Stimulated activated CD8-positive, alpha-beta memory T cell treated with anti-CD3 and anti-CD28 coated beads, Interleukin-15, amount 100 ng/mL, for 1 hour (primary cell): ENCODE measurements around the gene MYZAP.

Experiments used
- DNase-seq: peaks from one replicate; pipeline ENCODE4 v3.0.0-alpha.2; 2020; ENCODE audit warnings: low read depth

Gene MYZAP

DNA sequence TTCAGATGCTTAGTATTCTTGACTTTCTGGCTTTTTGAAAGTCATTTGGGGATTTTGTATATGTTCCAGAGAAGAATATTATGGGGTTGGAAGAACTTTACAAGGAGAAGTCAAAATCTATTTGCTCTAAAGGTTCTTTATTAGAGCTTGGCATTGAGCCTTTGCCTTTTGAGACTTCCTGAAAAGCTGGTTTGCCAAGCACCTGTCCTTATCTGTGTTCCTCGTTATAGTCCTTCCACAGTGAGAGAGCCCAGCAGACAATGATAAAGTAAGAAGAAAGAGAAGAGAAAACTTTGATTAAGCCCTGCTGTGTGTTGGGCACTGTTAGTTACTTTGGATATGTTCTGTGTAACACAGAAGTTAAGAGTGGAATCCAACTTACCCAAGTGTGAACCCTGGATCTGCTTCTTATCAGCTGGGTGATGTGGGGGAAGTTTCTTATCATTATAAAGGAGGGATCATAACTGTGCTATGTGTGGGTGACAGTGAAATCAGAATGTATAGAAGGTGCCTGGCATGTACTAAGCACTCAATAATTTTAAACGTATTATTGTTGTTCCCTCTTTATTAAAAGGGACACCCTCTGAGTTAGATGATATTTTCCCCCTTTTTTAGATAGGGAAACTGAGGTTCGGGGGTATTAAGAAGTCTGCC lies 70.5 kb downstream of the MYZAP start:
- DNase-seq, result no peak

- DNase-seq, result no peak
These were observed 71.1 kb downstream of the MYZAP start for GRCh38 chr15:57662802-57663201.

DNA sequence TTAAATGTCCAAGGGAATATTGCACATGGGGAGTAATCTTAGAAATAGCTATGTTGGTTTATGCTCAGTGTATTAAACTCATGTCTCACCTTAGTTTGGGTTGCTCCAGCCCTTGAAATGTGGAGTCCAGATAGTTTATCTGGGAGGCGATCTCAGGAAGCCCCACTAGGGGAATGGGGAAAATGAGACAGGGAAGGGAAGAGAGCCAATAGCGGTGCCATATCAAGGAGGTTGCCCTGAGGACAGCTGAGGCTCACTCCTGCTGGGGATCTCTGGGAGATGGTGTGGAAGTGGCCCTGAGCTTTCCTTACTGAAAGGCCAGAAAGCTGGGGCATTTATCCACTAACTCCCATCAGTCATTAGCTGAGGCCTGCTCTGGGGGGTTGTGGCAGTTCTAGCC lies 71.6 kb downstream of the MYZAP start:
- DNase-seq, result no peak

- no peak for DNase-seq
These were observed 73.5 kb downstream of the MYZAP start for GRCh38 chr15:57665194-57665593.

- DNase-seq, result no peak
These were observed 74.2 kb downstream of the MYZAP start for GRCh38 chr15:57665939-57666338.

DNA sequence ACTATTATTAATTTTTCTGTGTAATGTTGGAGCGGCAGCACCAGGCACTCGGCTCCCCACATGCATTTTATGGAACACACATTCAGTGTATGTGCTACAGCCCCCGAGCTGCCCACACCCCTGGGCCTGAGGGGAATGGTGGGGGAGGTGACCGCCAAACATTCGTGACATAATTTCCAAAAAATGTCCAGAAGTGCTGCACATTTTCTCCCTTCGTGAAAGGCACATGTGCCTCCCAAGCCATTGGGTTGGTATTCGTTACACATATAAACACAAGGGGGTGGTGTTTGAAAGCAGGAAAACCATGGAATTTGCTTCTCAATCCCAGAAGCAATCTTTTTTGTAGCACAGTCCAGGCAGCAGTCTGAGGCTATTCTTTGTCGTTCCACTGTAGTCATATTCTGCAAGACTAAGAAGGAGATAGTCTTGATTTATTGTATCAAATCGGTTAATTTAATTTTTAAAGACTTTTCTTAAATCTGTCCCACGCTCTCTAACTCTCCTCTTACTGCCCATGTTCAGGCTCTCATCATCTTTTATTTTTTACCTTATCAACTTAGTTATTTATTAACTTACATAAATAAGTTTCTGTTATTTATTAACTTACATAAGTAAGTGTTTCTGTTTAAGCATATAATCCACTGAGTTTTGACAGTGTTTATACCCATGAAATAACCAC lies 75.6 kb downstream of the MYZAP start:
- no peak for DNase-seq

DNA sequence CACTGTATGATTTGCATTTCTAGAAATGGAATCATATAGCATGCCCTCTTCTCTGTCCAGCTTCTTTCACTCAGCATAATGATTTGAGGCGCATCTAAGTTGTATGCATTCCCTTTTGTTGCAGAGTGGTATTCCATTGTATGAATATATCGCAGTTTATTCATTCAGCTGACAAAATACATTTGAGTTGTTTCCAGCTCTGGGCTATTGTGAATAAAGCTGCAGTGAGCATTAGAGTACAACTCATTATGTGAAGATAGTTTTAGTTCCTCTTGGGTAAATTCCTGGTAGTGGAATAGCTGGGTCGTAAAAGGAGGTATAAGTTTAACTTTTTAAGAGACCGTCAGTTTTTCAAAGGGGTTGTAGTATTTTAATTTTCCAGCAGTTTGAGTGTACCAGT lies 76.3 kb downstream of the MYZAP start:
- no peak for DNase-seq

- no peak for DNase-seq
These were observed 79.9 kb downstream of the MYZAP start for GRCh38 chr15:57671636-57672035.

- DNase-seq, result no peak
These were observed 83.9 kb downstream of the MYZAP start for GRCh38 chr15:57675481-57676181.

- DNase-seq, result no peak
These were observed 84.9 kb downstream of the MYZAP start for GRCh38 chr15:57676585-57676984.

GRCh38 chr15:57677204-57677603 lies 85.5 kb downstream of the MYZAP start:
- DNase-seq, result no peak

GRCh38 chr15:57680021-57680420 lies 88.3 kb downstream of the MYZAP start:
- no peak for DNase-seq

GRCh38 chr15:57681011-57681410 lies 89.3 kb downstream of the MYZAP start:
- DNase-seq, result no peak

GRCh38 chr15:57683481-57683880 lies 91.8 kb downstream of the MYZAP start:
- no peak for DNase-seq

- DNase-seq, result no peak
These were observed 92.9 kb downstream of the MYZAP start for GRCh38 chr15:57684491-57685151.

GRCh38 chr15:57685306-57686095 lies 93.8 kb downstream of the MYZAP start:
- no peak for DNase-seq

GRCh38 chr15:57686657-57687056 lies 95.0 kb downstream of the MYZAP start:
- DNase-seq, result no peak

GRCh38 chr15:57690341-57690966 lies 98.8 kb downstream of the MYZAP start:
- no peak for DNase-seq

- no peak for DNase-seq
These were observed 99.4 kb downstream of the MYZAP start for GRCh38 chr15:57691082-57691481.

GRCh38 chr15:57692709-57693108 lies 101.0 kb downstream of the MYZAP start:
- DNase-seq, result no peak

DNA sequence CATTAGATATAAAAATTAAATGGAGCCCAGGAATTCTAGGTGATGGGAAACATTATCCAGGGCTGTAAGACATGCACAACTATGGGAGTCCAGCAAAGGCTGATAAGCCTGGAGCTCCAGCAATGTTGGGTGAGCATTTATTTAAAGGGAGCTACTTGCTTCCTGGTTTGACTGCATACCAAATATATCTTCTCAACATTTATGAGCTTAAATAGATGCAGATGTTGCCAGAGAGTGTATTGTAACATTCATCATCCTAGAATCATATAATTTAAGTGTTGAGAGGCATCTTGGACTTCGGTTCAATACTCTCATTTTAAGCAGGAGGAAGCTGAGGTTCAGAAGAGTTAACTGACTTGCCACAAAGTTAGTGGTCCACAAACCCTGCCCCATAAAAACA lies 102.6 kb downstream of the MYZAP start:
- no peak for DNase-seq

DNA sequence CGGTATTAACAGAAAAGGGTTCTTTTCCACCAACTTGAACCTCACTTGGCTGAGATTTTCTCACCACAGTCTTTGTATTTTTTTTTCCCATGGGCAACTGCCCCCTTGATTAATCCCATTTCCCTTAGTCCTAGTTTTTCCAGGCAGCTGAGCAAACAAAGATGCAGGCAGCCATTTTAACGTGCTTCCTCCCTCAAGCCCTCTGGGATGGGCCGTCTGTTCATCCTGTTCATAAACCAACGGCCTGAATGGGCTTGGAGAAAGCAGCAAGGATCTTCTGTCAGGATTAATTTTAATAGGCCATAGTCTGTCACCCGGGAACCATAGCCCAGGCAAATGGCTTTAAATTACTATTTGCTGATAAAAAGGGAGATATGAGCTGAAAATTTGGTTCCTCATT lies 104.4 kb downstream of the MYZAP start:
- DNase-seq, result no peak
